DOHH2 (cell line): ENCODE data around the gene VANGL1.

Experiments used
- H3F3A ChIP-seq: fragments of 200-600 bp; sonication (generic), shearing (Covaris generic); 2 replicates; pipeline ENCODE4 v1.6.0; 2016; ENCODE audit warnings: antibody characterized with exemption, mild to moderate bottlenecking; ENCODE audit not compliant: control insufficient read depth, insufficient read depth
- H3K27ac ChIP-seq: fragments of 200-600 bp; sonication (generic); 2 replicates; pipeline ENCODE4 v1.5.1; 2014; ENCODE audit warnings: low read depth, mild to moderate bottlenecking, low read length, moderate library complexity
- H3K27me3 ChIP-seq: fragments of 200-600 bp; sonication (generic); 2 replicates; pipeline ENCODE4 v1.6.1; 2014; ENCODE audit warnings: mild to moderate bottlenecking, low read length, mixed read lengths; ENCODE audit not compliant: control insufficient read depth
- H3K36me3 ChIP-seq: fragments of 200-600 bp; sonication (generic); 2 replicates; pipeline ENCODE4 v1.6.1; 2014; ENCODE audit warnings: mild to moderate bottlenecking, low read length, moderate library complexity, mixed read lengths; ENCODE audit not compliant: control insufficient read depth
- H3K4me1 ChIP-seq: fragments of 200-600 bp; sonication (generic); 2 replicates; pipeline ENCODE4 v1.6.1; 2014; ENCODE audit warnings: mild to moderate bottlenecking, low read length, mixed read lengths; ENCODE audit not compliant: control insufficient read depth
- H3K4me2 ChIP-seq: fragments of 200-600 bp; sonication (generic); 2 replicates; pipeline ENCODE4 v1.6.0; 2014; ENCODE audit warnings: mild to moderate bottlenecking, low read length, moderate library complexity
- H3K4me3 ChIP-seq: fragments of 200-600 bp; sonication (generic); 2 replicates; pipeline ENCODE4 v1.5.1; 2014; ENCODE audit warnings: mild to moderate bottlenecking, low read length, mixed read lengths
- H3K79me2 ChIP-seq: fragments of 200-600 bp; sonication (generic); 2 replicates; pipeline ENCODE4 v1.6.1; 2014; ENCODE audit warnings: mild to moderate bottlenecking, low read length, mixed read lengths; ENCODE audit not compliant: control insufficient read depth
- H3K9me2 ChIP-seq: fragments of 200-600 bp; sonication (generic); replicated peaks from 2 replicates; pipeline ENCODE4 v1.6.1; 2014; ENCODE audit warnings: mild to moderate bottlenecking, low read length, mixed read lengths; ENCODE audit not compliant: control insufficient read depth
- H3K9me3 ChIP-seq: fragments of 200-600 bp; sonication (generic); 2 replicates; pipeline ENCODE4 v1.6.1; 2014; ENCODE audit warnings: antibody characterized with exemption, low read length, mixed read lengths; ENCODE audit not compliant: control insufficient read depth, insufficient read depth
- H4K20me1 ChIP-seq: fragments of 200-600 bp; sonication (generic); 2 replicates; pipeline ENCODE4 v1.6.0; 2014; ENCODE audit warnings: low read depth, mild to moderate bottlenecking, antibody characterized with exemption, low read length, moderate library complexity; ENCODE audit not compliant: control insufficient read depth, insufficient read depth
- CTCF ChIP-seq: fragments of 200-600 bp; sonication (generic); IDR thresholded peaks from one replicate; pipeline ENCODE4 v1.5.1; 2014; ENCODE audit warnings: antibody characterized with exemption, mild to moderate bottlenecking, low read depth, low read length; ENCODE audit not compliant: poor library complexity, severe bottlenecking
- EZH2phosphoT487 ChIP-seq: fragments of 200-600 bp; sonication (generic); IDR thresholded peaks from 2 replicates; pipeline ENCODE4 v1.6.1; 2017; ENCODE audit warnings: borderline replicate concordance, mild to moderate bottlenecking, antibody characterized with exemption, low read length, moderate library complexity, mixed read lengths

The VANGL1 gene

DNA sequence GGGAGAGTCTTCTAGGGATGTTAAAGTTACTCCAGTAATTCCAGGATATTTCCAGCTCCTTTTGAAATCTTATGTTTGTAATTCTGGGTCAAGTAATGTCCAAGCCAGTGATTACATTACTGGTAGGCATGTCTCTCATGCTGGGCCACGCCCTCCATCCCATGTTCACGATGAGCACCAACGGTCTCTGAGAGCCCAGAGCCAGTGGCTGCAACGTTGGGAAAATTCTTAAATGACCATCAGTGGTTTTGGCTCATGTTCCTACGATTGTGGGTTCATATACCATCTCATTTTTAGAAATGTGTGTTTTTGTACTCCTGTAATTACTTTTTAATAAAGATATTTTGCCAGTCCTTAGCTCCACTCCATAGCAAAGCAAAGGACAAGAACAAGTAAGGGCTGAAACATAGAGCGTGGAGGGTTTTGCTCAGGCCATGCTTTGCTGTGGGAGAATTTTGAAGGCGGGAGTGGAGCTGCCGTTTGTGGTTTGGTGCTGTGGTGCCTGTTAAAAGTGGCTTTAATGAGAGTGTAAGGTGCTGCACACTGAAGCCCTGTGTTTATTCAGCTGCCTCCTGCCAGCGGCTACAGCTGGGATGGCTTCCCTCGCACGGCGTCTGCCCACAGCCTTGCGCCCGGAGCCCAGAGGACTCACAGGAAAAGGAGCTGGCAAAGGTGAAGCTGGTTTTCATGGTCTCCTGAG, 28.9 kb downstream of the VANGL1 start:
- Histone ChIP-seq H3K4me3 (no peak overlapping the region), H3K4me2 (no peak overlapping the region), H3K79me2 (no peaks in the 10 kb centered on the region), H3F3A (no peaks in the 10 kb centered on the region), H3K27me3 (no peaks in the 10 kb centered on the region), H3K36me3 (no peaks in the 10 kb centered on the region), H3K9me2 (no peaks in the 10 kb centered on the region), H4K20me1 (no peaks in the 10 kb centered on the region), H3K4me1 (no peaks in the 10 kb centered on the region), H3K27ac (no peak overlapping the region), H3K9me3 (no peaks in the 10 kb centered on the region)
- TF ChIP-seq EZH2phosphoT487: no peak
- no peak for TF ChIP-seq CTCF

GRCh38 chr1:115671176-115671934, 29.6 kb downstream of the VANGL1 start:
- Histone ChIP-seq H3K79me2 (no peaks in the 10 kb centered on the region), H3K9me2 (no peaks in the 10 kb centered on the region), H3K4me3 (no peak overlapping the region), H3K4me1 (no peaks in the 10 kb centered on the region), H3K27ac (no peak overlapping the region), H3K27me3 (no peaks in the 10 kb centered on the region), H3K4me2 (no peak overlapping the region), H3K36me3 (no peaks in the 10 kb centered on the region), H4K20me1 (no peaks in the 10 kb centered on the region), H3F3A (no peaks in the 10 kb centered on the region), H3K9me3 (no peaks in the 10 kb centered on the region)
- TF ChIP-seq CTCF (no peak), EZH2phosphoT487 (no peak)

GRCh38 chr1:115672224-115673009, 30.6 kb downstream of the VANGL1 start:
- Histone ChIP-seq H4K20me1 (no peaks in the 10 kb centered on the region), H3K9me2 (no peaks in the 10 kb centered on the region), H3K79me2 (no peaks in the 10 kb centered on the region), H3K4me1 (no peaks in the 10 kb centered on the region), H3K9me3 (no peaks in the 10 kb centered on the region), H3K4me3 (no peak overlapping the region), H3K27me3 (no peaks in the 10 kb centered on the region), H3F3A (no peaks in the 10 kb centered on the region), H3K27ac (no peak overlapping the region), H3K4me2 (no peak overlapping the region), H3K36me3 (no peaks in the 10 kb centered on the region)
- TF ChIP-seq CTCF (no peak), EZH2phosphoT487 (no peak)
